NCI-H526 treated with DMSO at 0.1 percent for 48 hours (cell line): Measurements from ENCODE around the gene GID8.
A peak's percentile ranks its signal among the peaks of the same experiment; 100 is the strongest.

Experiments
- DNase-seq: peaks from one replicate; lab custom pipeline; 2025; lab: John Stamatoyannopoulos, UW

The GID8 gene

GRCh38 chr20:62943396-62943795 lies 5.4 kb downstream of the GID8 start:
- DNase-seq, result no peak

GRCh38 chr20:62944184-62944583 lies 6.2 kb downstream of the GID8 start:
- no peak for DNase-seq

- DNase-seq, result no peak
These were observed 6.8 kb downstream of the GID8 start for GRCh38 chr20:62944746-62945145.

GRCh38 chr20:62945771-62946339 lies 7.9 kb downstream of the GID8 start:
- DNase-seq, result no peak

GRCh38 chr20:62946918-62947317 lies 9.0 kb downstream of the GID8 start:
- DNase-seq, result no peak

- no peak for DNase-seq
These were observed 9.8 kb downstream of the GID8 start for GRCh38 chr20:62947532-62948300.

- no peak for DNase-seq
These were observed 11.3 kb downstream of the GID8 start for GRCh38 chr20:62949153-62949821.

GRCh38 chr20:62949962-62950361 lies 12.0 kb downstream of the GID8 start:
- DNase-seq, result no peak

GRCh38 chr20:62950741-62951140 lies 12.8 kb downstream of the GID8 start:
- no peak for DNase-seq

- DNase-seq, result no peak
These were observed 13.4 kb downstream of the GID8 start for GRCh38 chr20:62951143-62951895.

- no peak for DNase-seq
These were observed 14.0 kb downstream of the GID8 start for GRCh38 chr20:62951896-62952372.

GRCh38 chr20:62952373-62952967 lies 14.5 kb downstream of the GID8 start, which contains the start of gene SLC17A9:
Gene SLC17A9 (plus strand): TSS chr20:62952709. CDS start chr20:62952831, 122 bp downstream.
- no peak for DNase-seq

- no peak for DNase-seq
These were observed 15.3 kb downstream of the GID8 start for GRCh38 chr20:62952968-62953838.

GRCh38 chr20:62953839-62954703 lies 16.1 kb downstream of the GID8 start:
- DNase-seq, result peak; percentile 76

GRCh38 chr20:62955519-62956386 lies 17.8 kb downstream of the GID8 start:
- no peak for DNase-seq

GRCh38 chr20:62956387-62957135 lies 18.6 kb downstream of the GID8 start:
- no peak for DNase-seq

GRCh38 chr20:62957136-62958117 lies 19.5 kb downstream of the GID8 start:
- DNase-seq, result no peak
